ENCODE results near the gene STUB1. TPM values are rescaled to one million over a fixed set of nuclear protein-coding genes. Genes with fewer than 3 reads are reported as not detected.

STUB1 gene
- total RNA-seq, 1 donor from 2014 or later: 258 TPM

DNA sequence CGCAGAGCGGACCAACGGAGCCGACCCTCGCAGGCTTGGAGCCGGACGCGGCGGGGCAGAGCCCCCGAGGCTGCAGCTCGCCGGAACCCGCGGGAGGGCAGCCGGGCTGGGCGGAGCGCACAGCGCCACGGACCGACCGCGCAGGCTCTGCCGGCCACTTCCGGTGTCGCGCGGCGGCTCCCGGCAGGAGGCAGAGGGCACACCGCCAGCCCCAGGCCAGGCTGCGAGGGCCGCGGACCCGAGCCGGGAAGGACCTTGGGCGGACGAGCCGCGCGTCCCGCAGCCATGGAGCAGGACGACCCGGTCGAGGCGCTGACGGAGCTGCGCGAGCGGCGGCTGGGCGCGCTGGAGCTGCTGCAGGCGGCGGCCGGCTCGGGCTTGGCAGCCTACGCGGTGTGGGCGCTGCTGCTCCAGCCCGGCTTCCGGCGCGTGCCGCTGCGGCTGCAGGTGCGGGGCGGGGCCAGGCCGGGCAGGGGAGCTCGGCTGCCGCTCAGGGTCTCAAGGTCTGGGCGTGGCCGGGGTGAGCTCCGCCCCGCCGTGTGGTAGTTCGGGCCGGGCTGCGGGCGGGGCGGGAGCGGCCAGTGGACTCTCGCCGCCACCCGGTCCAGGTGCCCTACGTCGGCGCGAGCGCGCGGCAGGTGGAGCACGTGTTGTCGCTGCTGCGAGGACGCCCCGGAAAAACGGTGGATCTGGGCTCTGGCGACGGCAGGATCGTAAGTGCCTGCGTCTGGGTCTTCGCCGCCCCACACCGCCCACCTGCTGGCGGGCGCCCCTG, 41.0 kb downstream of the STUB1 start, which contains the start of gene ANTKMT:
Gene ANTKMT (plus strand): TSS at position 157 of the 775 bp plus-strand sequence. CDS start 129 bp downstream, at position 286.
- TF ChIP-seq, protein P1, sequence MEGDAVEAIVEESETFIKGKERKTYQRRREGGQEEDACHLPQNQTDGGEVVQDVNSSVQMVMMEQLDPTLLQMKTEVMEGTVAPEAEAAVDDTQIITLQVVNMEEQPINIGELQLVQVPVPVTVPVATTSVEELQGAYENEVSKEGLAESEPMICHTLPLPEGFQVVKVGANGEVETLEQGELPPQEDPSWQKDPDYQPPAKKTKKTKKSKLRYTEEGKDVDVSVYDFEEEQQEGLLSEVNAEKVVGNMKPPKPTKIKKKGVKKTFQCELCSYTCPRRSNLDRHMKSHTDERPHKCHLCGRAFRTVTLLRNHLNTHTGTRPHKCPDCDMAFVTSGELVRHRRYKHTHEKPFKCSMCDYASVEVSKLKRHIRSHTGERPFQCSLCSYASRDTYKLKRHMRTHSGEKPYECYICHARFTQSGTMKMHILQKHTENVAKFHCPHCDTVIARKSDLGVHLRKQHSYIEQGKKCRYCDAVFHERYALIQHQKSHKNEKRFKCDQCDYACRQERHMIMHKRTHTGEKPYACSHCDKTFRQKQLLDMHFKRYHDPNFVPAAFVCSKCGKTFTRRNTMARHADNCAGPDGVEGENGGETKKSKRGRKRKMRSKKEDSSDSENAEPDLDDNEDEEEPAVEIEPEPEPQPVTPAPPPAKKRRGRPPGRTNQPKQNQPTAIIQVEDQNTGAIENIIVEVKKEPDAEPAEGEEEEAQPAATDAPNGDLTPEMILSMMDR (IDR thresholded peaks at IDR 0.05): no peak
- H3K27me3 ChIP-seq: no peaks in the 10 kb centered on the region
- peaks cover 8 to 14% of the 10 kb centered on the region in 2 donors for H3K4me1 ChIP-seq
- no peaks in the 10 kb centered on the region for H3K9me3 ChIP-seq
- peak within 1 kb of the TSS; percentile 74 to 96 for H3K4me3 ChIP-seq
- no peaks in the 10 kb centered on the region for H3K36me3 ChIP-seq
- intact Hi-C loops (cut with DNase I): no loop called here
- H3K27ac ChIP-seq: peak within 1 kb of the TSS; percentile 74 to 80
- peak in 1 of 2 donors; percentile 82 for DNase-seq (ENCODE audit: low spot score in 2 of 2)

DNA sequence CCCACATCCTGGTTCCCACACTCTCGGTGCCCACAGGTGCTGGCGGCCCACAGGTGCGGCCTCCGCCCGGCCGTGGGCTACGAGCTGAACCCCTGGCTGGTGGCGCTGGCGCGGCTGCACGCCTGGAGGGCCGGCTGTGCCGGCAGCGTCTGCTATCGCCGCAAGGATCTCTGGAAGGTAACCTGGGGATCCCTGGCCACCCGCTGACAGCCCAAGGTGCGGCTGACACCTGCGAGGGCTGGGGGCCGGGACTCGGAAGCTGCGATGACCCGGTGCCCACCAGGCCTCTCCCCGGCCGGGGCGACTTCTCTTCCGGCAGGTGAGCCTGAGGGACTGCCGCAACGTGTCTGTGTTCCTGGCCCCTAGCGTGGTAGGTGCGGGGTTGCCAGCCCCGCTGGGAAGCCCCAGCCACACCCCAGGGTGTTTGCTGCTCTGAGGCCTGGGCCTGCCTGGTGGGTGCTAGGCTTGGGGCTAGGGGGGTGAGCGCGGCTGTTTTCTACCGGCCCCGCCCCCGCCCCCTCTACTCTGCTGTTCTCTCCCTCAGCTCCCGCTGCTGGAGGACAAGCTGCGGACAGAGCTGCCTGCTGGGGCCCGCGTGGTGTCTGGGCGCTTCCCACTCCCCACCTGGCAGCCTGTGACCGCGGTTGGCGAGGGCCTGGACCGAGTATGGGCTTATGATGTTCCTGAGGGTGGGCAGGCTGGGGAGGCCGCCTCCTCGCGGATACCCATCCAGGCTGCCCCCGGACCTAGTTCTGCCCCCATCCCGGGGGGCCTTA, 41.7 kb downstream of the STUB1 start:
- peak overlapping the region; percentile 74 to 96 for H3K4me3 ChIP-seq
- no peaks in the 10 kb centered on the region for H3K9me3 ChIP-seq
- H3K27ac ChIP-seq: peak overlapping the region in 1 of 2 donors; percentile 80
- peaks cover 10 to 14% of the 10 kb centered on the region in 2 donors for H3K4me1 ChIP-seq
- intact Hi-C loops (cut with DNase I): no loop called here
- no peaks in the 10 kb centered on the region for H3K27me3 ChIP-seq
- no peak for DNase-seq (ENCODE audit: low spot score in 2 of 2)
- no peaks in the 10 kb centered on the region for H3K36me3 ChIP-seq
- TF ChIP-seq, protein P1 (IDR thresholded peaks at IDR 0.05): no peak

DNA sequence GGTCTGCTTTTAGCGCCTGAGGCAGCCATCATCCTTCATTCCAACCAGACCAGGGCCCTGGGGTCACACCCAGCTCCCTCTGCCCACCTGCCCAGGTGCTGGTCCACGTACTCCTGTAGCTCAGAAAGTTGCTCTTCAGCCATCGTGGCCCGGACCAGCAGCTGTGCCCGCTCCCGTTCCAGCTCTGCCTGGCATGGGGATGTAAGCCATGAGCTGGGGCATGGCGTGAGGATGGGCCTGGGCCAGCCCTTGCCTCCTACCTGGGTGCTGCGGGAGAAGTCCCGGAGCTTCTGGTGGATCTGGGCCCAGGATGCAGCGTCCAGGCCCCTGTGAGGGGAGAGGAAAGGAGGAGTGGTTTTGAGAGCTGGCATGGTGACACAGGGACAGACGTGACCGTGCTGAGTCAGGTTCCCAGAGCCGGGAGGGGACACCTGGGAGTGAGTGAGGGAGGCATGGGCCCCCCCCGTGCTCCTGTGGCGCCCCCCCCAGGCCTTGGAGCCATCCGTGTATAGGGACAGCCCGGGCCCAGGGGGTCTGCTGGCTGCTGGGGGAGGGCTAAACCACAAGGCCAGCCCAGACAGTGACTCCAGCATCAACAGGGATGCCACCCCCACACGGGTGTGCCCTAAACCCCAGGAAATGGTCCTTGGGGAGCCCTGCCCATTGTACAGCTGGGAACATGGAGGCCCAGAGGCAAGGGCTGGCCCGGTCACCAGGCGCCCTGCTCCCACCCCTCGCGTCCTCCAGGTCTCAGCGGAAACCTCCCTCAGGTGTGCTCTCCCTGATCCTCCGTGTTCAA, 42.8 kb downstream of the STUB1 start:
- intact Hi-C loops (cut with DNase I): no loop called here
- peaks cover 19 to 25% of the 10 kb centered on the region in 2 donors for H3K4me1 ChIP-seq
- no peak overlapping the region for H3K27ac ChIP-seq
- no peak overlapping the region for H3K4me3 ChIP-seq
- no peaks in the 10 kb centered on the region for H3K36me3 ChIP-seq
- H3K9me3 ChIP-seq: no peaks in the 10 kb centered on the region
- TF ChIP-seq, protein P1 (IDR thresholded peaks at IDR 0.05): no peak
- DNase-seq (ENCODE audit: low spot score in 2 of 2): no peak
- peaks cover 10% of the 10 kb centered on the region for H3K27me3 ChIP-seq

DNA sequence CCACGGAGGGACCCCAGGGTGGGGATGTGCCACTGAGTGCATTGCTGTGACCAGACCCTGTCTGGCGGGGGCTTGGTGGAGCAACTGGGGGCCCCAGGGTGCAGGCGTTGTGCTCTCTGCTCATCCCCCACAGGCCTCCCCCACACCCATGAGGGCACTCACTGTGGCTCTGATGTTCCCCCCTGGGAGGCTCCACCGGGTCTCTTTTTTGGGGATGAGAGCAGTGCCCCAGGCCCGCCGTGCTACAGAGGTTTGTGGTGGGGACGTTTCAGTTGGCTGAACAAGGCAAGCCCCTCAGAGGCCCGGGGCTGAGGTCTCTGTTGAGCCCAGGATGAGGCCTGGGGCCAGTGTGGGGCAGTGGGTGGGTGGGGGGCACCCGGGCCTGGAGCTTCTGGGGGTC, 43.5 kb downstream of the STUB1 start:
- no peaks in the 10 kb centered on the region for H3K36me3 ChIP-seq
- DNase-seq (ENCODE audit: low spot score in 2 of 2): no peak
- H3K4me1 ChIP-seq: peaks cover 25 to 32% of the 10 kb centered on the region in 2 donors
- TF ChIP-seq, protein P1 (IDR thresholded peaks at IDR 0.05): no peak
- intact Hi-C loops (cut with DNase I): no loop called here
- no peaks in the 10 kb centered on the region for H3K9me3 ChIP-seq
- H3K4me3 ChIP-seq: no peak overlapping the region
- no peak overlapping the region for H3K27ac ChIP-seq
- peaks cover 13% of the 10 kb centered on the region for H3K27me3 ChIP-seq
